C4-2B (cell line): ENCODE results near the gene CD163L1.

Experiments used
- CTCF ChIP-seq: fragments of 450-650 bp; conservative IDR thresholded peaks from 2 replicates; pipeline ENCODE4 v1.5.1; 2017; ENCODE audit warnings: mild to moderate bottlenecking
- ZFX ChIP-seq: fragments of 450-650 bp; IDR thresholded peaks from 2 replicates; pipeline ENCODE4 v1.6.1; 2017

- TF ChIP-seq CTCF = peak; percentile 96
- no peak for TF ChIP-seq ZFX
Observed at GRCh38 chr12:7374423-7375144, 69.4 kb downstream of the CD163L1 start.
